ENCODE results near the gene CASP7.
"Not testable (repeated sequence)": the region's sequence is repeated elsewhere in the genome, so short reads cannot be mapped to it uniquely, and the experiment has no call there.

CASP7 gene

GRCh38 chr10:113679463-113680189 is at the start of gene CASP7:
Gene CASP7 (plus strand): TSS chr10:113679912. CDS start chr10:113697494, 17,582 bp downstream.
- peak; percentile 88 for DNase-seq

GRCh38 chr10:113630929-113631533 is 48.7 kb upstream of the CASP7 start:
- DNase-seq, result no peak

- DNase-seq, result no peak
These were observed 47.9 kb upstream of the CASP7 start for GRCh38 chr10:113631684-113632367.

GRCh38 chr10:113639966-113640365 is 39.7 kb upstream of the CASP7 start:
- no peak for DNase-seq

GRCh38 chr10:113641702-113642101 is 38.0 kb upstream of the CASP7 start:
- DNase-seq, result no peak

- no peak for DNase-seq
These were observed 36.5 kb upstream of the CASP7 start for GRCh38 chr10:113643183-113643582.

GRCh38 chr10:113644185-113645120 is 35.3 kb upstream of the CASP7 start:
- no peak for DNase-seq

GRCh38 chr10:113646336-113647201 is 33.1 kb upstream of the CASP7 start:
- DNase-seq, result no peak

- no peak for DNase-seq
These were observed 31.9 kb upstream of the CASP7 start for GRCh38 chr10:113647812-113648211.

- no peak for DNase-seq
These were observed 31.2 kb upstream of the CASP7 start for GRCh38 chr10:113648478-113648877.

GRCh38 chr10:113650172-113650571 is 29.5 kb upstream of the CASP7 start:
- no peak for DNase-seq

GRCh38 chr10:113651021-113651420 is 28.7 kb upstream of the CASP7 start:
- no peak for DNase-seq

GRCh38 chr10:113651898-113652297 is 27.8 kb upstream of the CASP7 start:
- no peak for DNase-seq

GRCh38 chr10:113652456-113652855 is 27.3 kb upstream of the CASP7 start:
- not testable (repeated sequence) for DNase-seq

GRCh38 chr10:113656896-113657295 is 22.8 kb upstream of the CASP7 start:
- DNase-seq, result no peak

GRCh38 chr10:113657544-113657943 is 22.2 kb upstream of the CASP7 start:
- DNase-seq, result no peak

- no peak for DNase-seq
These were observed 18.4 kb upstream of the CASP7 start for GRCh38 chr10:113661332-113661731.

- no peak for DNase-seq
These were observed 16.6 kb upstream of the CASP7 start for GRCh38 chr10:113663142-113663541.

GRCh38 chr10:113663908-113664307 is 15.8 kb upstream of the CASP7 start, which contains the start of gene NRAP:
Gene NRAP (minus strand): TSS chr10:113664041. CDS start chr10:113663882, 159 bp downstream.
- DNase-seq, result no peak

- DNase-seq, result no peak
These were observed 14.4 kb upstream of the CASP7 start for GRCh38 chr10:113665352-113665751.

GRCh38 chr10:113665806-113666354 is 13.8 kb upstream of the CASP7 start:
- no peak for DNase-seq

Data from activated CD4-positive, alpha-beta T cell treated with anti-CD3 and anti-CD28 coated beads for 48 hours (primary cell).